ENCODE results near the gene FOXN3. TPM values are rescaled to one million over a fixed set of nuclear protein-coding genes. Genes with fewer than 3 reads are reported as not detected.

Gene FOXN3
- total RNA-seq, 2 donors from 2014 or later = 42.3 to 61.6 TPM

DNA sequence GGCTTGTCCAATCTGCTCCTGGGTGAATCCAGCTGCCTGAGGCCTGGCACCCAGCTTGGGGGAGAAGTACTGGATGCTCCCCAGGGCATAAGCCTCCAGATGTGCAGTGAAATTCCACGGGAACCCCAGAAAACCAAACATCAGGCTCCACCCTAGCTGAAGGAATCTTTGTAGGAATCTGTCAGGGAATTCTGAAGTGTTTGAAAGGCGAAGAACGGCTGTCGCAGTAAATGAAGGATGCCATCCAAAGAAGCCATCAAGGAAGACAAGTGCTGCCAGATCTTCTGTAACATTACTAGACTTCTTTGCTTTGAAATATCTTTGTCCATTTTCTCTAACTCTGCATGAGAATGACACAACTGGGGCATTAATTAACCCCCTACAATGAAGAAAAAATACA is 219.4 kb downstream of the FOXN3 start:
- TF ChIP-seq, protein P1, sequence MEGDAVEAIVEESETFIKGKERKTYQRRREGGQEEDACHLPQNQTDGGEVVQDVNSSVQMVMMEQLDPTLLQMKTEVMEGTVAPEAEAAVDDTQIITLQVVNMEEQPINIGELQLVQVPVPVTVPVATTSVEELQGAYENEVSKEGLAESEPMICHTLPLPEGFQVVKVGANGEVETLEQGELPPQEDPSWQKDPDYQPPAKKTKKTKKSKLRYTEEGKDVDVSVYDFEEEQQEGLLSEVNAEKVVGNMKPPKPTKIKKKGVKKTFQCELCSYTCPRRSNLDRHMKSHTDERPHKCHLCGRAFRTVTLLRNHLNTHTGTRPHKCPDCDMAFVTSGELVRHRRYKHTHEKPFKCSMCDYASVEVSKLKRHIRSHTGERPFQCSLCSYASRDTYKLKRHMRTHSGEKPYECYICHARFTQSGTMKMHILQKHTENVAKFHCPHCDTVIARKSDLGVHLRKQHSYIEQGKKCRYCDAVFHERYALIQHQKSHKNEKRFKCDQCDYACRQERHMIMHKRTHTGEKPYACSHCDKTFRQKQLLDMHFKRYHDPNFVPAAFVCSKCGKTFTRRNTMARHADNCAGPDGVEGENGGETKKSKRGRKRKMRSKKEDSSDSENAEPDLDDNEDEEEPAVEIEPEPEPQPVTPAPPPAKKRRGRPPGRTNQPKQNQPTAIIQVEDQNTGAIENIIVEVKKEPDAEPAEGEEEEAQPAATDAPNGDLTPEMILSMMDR (IDR thresholded peaks at IDR 0.05) = no peak
- TF ChIP-seq POLR2A (IDR thresholded peaks at IDR 0.05) = no peak
- 93 to 100% methylated on average over 4 of the region's 4 CpGs for WGBS, 2 donors
- Histone ChIP-seq H3K9me3 (no peaks in the 10 kb centered on the region), H3K4me3 (no peak overlapping the region), H3K27ac (no peak overlapping the region), H3K36me3 (replicated peaks in 1 of 2; ENCODE audit: insufficient read depth in 1 of 2, low read depth in 2 of 2) (no peaks in the 10 kb centered on the region), H3K4me1 (no peaks in the 10 kb centered on the region), H3K27me3 (no peaks in the 10 kb centered on the region)
- ATAC-seq (no peak), DNase-seq (no peak)
- intact Hi-C loops (cut with DNase I) = no loop called here

DNA sequence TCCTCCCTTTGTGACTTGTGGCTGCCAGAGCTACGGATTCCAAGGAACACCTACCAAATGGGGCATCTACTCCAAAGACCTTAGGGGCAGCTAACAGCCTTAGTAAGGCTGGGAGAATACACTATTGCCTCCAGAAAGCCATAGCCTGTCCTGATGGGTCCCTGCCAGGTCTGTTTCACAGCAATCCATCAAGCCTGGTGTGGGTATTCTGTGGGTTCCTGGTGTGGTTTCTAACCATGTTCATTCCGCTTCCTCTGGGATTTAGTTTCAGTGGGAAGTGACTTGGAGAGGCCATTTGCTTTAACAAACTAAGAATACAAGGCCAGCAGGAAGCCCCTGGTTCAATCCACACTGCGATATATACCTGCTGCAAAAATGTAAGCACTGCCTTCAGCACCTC is 220.5 kb downstream of the FOXN3 start:
- Histone ChIP-seq H3K27ac (no peak overlapping the region), H3K9me3 (no peaks in the 10 kb centered on the region), H3K27me3 (no peaks in the 10 kb centered on the region), H3K36me3 (replicated peaks in 1 of 2; ENCODE audit: insufficient read depth in 1 of 2, low read depth in 2 of 2) (no peaks in the 10 kb centered on the region), H3K4me1 (no peaks in the 10 kb centered on the region), H3K4me3 (no peak overlapping the region)
- intact Hi-C loops (cut with DNase I) = no loop called here
- no peak for TF ChIP-seq POLR2A (IDR thresholded peaks at IDR 0.05)
- TF ChIP-seq, protein P1 (IDR thresholded peaks at IDR 0.05) = no peak
- ATAC-seq (no peak), DNase-seq (no peak)
- whole genome bisulfite sequencing, 2 donors = 91 to 92% methylated on average over 3 of the region's 3 CpGs

DNA sequence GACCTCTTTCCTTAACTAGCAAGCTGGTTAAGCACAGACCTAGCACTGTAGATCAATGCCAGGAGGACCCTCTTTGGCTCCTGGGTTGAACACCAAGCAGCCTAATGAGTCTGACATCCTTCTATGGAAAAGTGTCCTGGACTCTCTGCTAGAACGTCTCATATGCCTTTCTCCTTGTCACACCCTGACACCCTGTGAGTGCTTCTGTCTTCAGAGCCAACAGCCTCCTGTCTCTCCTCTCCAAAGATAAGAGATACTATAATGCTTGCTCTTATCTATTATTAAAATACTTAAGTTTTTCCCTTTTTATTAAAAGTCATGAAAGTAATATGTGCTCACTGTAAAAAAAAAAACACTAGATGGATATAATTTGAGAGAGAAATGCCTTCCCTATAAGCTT is 222.7 kb downstream of the FOXN3 start:
- no peak for DNase-seq
- 64 to 68% methylated on average over 1 of the region's 1 CpG for WGBS, 2 donors

DNA sequence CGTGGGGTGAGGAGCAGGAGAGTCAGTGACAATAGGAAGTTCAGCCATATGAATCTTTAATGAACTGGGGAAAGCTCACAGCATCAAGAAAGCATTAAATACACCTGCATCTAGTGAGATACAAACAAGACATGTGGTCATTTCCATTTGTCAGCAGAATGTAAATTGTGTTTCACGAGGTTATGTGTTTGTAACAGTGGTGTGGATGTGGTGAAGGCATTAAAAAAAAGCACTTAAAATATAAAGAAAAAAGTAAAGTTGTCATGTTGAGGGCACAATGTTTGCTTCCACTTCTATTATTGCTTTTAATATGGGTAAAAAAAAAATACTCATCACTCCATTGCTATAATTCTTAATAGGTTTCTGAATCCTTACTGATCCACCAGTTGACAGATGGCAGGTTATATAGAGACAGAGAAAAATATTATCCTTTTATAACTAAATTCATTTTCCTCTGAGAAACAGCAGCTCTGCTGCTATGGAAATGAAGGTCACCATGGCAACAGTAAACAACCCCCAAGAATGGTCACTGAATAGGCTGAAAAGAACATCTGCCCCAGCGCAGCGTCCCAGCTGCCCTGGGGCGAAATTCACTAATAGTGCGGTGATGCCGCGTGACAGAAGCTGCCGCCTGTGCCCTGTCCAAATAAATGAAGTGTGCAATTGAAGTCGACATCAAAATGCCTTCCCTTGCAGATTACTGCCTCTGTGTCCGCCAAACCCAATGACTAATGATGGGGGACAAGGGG is 226.1 kb downstream of the FOXN3 start:
- WGBS, 2 donors = 87 to 93% methylated on average over 11 of the region's 11 CpGs
- Histone ChIP-seq H3K27me3 (no peaks in the 10 kb centered on the region), H3K27ac (no peak overlapping the region), H3K4me1 (peaks cover 7% of the 10 kb centered on the region), H3K4me3 (no peak overlapping the region), H3K36me3 (replicated peaks in 1 of 2; ENCODE audit: insufficient read depth in 1 of 2, low read depth in 2 of 2) (no peaks in the 10 kb centered on the region), H3K9me3 (no peaks in the 10 kb centered on the region)
- DNase-seq = no peak
- intact Hi-C loops (cut with DNase I) = no loop called here
- no peak for ATAC-seq
- TF ChIP-seq, protein P1 (IDR thresholded peaks at IDR 0.05) = no peak
- TF ChIP-seq POLR2A (IDR thresholded peaks at IDR 0.05) = no peak

More for the DNA sequence above, 222.7 kb downstream of the FOXN3 start:
- H3K27me3 ChIP-seq = no peaks in the 10 kb centered on the region
- no peak for ATAC-seq
- no peaks in the 10 kb centered on the region for H3K9me3 ChIP-seq
- no peaks in the 10 kb centered on the region for H3K36me3 ChIP-seq (replicated peaks in 1 of 2; ENCODE audit: insufficient read depth in 1 of 2, low read depth in 2 of 2)
- no peak overlapping the region for H3K4me3 ChIP-seq
- H3K4me1 ChIP-seq = no peaks in the 10 kb centered on the region
- intact Hi-C loops (cut with DNase I) = no loop called here
- H3K27ac ChIP-seq = no peak overlapping the region
- TF ChIP-seq, protein P1 (IDR thresholded peaks at IDR 0.05) = no peak

DNA sequence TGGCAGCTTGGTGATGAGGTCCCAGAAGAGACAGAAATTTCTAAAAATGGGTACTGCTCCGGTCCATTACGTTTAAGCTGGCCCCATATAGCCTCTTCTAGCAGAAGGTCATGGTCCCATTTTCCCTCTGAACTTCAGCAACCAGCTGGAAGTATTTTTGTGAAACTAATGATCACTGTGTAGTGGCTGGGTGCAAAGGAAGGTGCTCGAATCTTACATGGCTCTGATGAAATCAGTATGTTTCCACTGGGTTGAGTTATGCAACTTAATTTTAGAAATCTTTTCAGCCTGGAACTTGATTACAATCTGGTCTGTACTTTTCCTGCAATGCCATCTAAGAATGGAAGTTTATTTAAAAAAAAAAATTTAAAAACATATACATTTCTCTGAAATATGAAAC is 228.5 kb downstream of the FOXN3 start:
- peaks cover 7% of the 10 kb centered on the region for H3K4me1 ChIP-seq
- 90 to 91% methylated on average over 3 of the region's 3 CpGs for WGBS, 2 donors
- H3K27ac ChIP-seq = no peak overlapping the region

More for the DNA sequence above, 228.5 kb downstream of the FOXN3 start:
- no peaks in the 10 kb centered on the region for H3K36me3 ChIP-seq (replicated peaks in 1 of 2; ENCODE audit: insufficient read depth in 1 of 2, low read depth in 2 of 2)
- intact Hi-C loops (cut with DNase I) = no loop called here
- no peaks in the 10 kb centered on the region for H3K9me3 ChIP-seq
- TF ChIP-seq POLR2A (IDR thresholded peaks at IDR 0.05) = no peak
- TF ChIP-seq, protein P1 (IDR thresholded peaks at IDR 0.05) = no peak
- no peaks in the 10 kb centered on the region for H3K27me3 ChIP-seq
- DNase-seq (no peak), ATAC-seq (no peak)
- H3K4me3 ChIP-seq = no peak overlapping the region
